ENCODE measurements around the gene WDFY2. TPM values are rescaled to one million over a fixed set of nuclear protein-coding genes. Genes with fewer than 3 reads are reported as not detected.

Gene WDFY2
- total RNA-seq, 1 experiment from 2014 or later: 26.4 TPM

- H3K27ac Mint-ChIP-seq: no peak overlapping the region
- H3K36me3 Mint-ChIP-seq (ENCODE audit: insufficient read depth in 1 of 3, low read depth in 3 of 3): peaks cover 0 to 11% (median 7%) of the 10 kb centered on the region in 3 experiments; a peak in 6 of 7 replicates
- no peak overlapping the region for H4K5ac ChIP-seq (ENCODE audit: insufficient read length, low read depth, low read length)
- H4K20me1 ChIP-seq (ENCODE audit: control insufficient read depth, insufficient read depth, insufficient read length): no peaks in the 10 kb centered on the region
- H3K4me3 Mint-ChIP-seq: no peak overlapping the region
- no peak overlapping the region for H3K23ac ChIP-seq (ENCODE audit: insufficient read length, low read depth, low read length)
- no peaks in the 10 kb centered on the region; a peak in 1 of 5 replicates for H3K9me3 Mint-ChIP-seq
- no peak overlapping the region for H2BK12ac ChIP-seq (ENCODE audit: insufficient read length, low read depth, low read length)
- no peak overlapping the region for H3K9ac ChIP-seq (ENCODE audit: extremely low read depth, insufficient read length, low read length)
- H3K79me2 ChIP-seq (ENCODE audit: insufficient read depth, low read length): peaks cover 2% of the 10 kb centered on the region; the same call in 1 of the 2 replicates
- no peaks in the 10 kb centered on the region for H3K79me1 ChIP-seq (ENCODE audit: insufficient read depth, low read depth, low read length, poor library complexity, severe bottlenecking)
- no peak overlapping the region for H3K4me2 ChIP-seq (ENCODE audit: insufficient read depth, insufficient read length, low read length)
- no peak overlapping the region for H2BK20ac ChIP-seq (ENCODE audit: low read depth, low read length, poor library complexity, severe bottlenecking)
- no peaks in the 10 kb centered on the region for H3K27me3 Mint-ChIP-seq (ENCODE audit: low read depth)
- H3K4me1 Mint-ChIP-seq: peaks cover 0 to 11% of the 10 kb centered on the region in 2 experiments; a peak in 2 of 4 replicates
- no peak for TF ChIP-seq CTCF (conservative IDR thresholded peaks at IDR 0.05)
- DNase-seq: no peak
- H3K23me2 ChIP-seq (ENCODE audit: insufficient read length, low read depth, low read length, poor library complexity, severe bottlenecking): no peaks in the 10 kb centered on the region
- no peak overlapping the region for H4K91ac ChIP-seq (ENCODE audit: insufficient read length, low read depth, low read length)
- no CpG with 5 or more reads among the region's 2 CpGs for WGBS (ENCODE audit: extremely low coverage, insufficient read length, low lambda C conversion rate)
- no peak overlapping the region for H2AFZ ChIP-seq (ENCODE audit: low read length)
- H2BK15ac ChIP-seq (ENCODE audit: low read depth, low read length): no peak overlapping the region
- H3K14ac ChIP-seq (ENCODE audit: insufficient read depth, low read length): no peak overlapping the region
- no peaks in the 10 kb centered on the region for H3K4me1 ChIP-seq (ENCODE audit: insufficient read depth, low read length)
- no peaks in the 10 kb centered on the region for H3K27me3 ChIP-seq (ENCODE audit: insufficient read depth, low read length)
- no peak overlapping the region for H2AK5ac ChIP-seq (ENCODE audit: insufficient read length, low read length)
- H2BK5ac ChIP-seq (ENCODE audit: insufficient read length, low read length): no peak overlapping the region
- no peak overlapping the region for H4K8ac ChIP-seq (replicated peaks; ENCODE audit: insufficient read length, low read depth, low read length)
- no peak overlapping the region for H3K18ac ChIP-seq (ENCODE audit: insufficient read length, low read depth, low read length)
- H3K4ac ChIP-seq (ENCODE audit: low read depth, low read length): no peak overlapping the region
- H3K9me3 ChIP-seq (ENCODE audit: control insufficient read depth, low read depth, low read length): no peaks in the 10 kb centered on the region
- H3K27ac ChIP-seq (ENCODE audit: insufficient read length, low read depth, low read length): no peak overlapping the region
- no peak overlapping the region for H2BK120ac ChIP-seq (ENCODE audit: low read depth, low read length, poor library complexity, severe bottlenecking)
- H3T11ph ChIP-seq (ENCODE audit: low read length): no peak overlapping the region
- H3K56ac ChIP-seq (ENCODE audit: insufficient read length, low read depth, low read length): no peak overlapping the region
Measured at GRCh38 chr13:51714663-51715168, 130.5 kb downstream of the WDFY2 start.
